ENCODE data around the gene BIVM. TPM values are rescaled to one million over a fixed set of nuclear protein-coding genes. Genes with fewer than 3 reads are reported as not detected.

The BIVM gene
- total RNA-seq, 4 donors from 2014 or later, result 16.2 to 19.5 (median 16.7) TPM

- 76% methylated on average over 1 of the region's 1 CpG for WGBS
- Histone ChIP-seq H3K9me3 (no peaks in the 10 kb centered on the region), H3K4me3 (no peak overlapping the region), H3K27me3 (no peaks in the 10 kb centered on the region), H3K27ac (replicated peaks in 1 of 4) (no peak overlapping the region), H3K36me3 (peaks cover 0 to 9% (median 5%) of the 10 kb centered on the region in 4 donors), H3K4me1 (no peaks in the 10 kb centered on the region)
- intact Hi-C loops (cut with DNase I), result no loop called here
- no peak for DNase-seq (ENCODE audit: extremely low spot score)
- no peak for TF ChIP-seq POLR2A (IDR thresholded peaks at IDR 0.05; ENCODE audit: low read depth)
- TF ChIP-seq, protein P1, sequence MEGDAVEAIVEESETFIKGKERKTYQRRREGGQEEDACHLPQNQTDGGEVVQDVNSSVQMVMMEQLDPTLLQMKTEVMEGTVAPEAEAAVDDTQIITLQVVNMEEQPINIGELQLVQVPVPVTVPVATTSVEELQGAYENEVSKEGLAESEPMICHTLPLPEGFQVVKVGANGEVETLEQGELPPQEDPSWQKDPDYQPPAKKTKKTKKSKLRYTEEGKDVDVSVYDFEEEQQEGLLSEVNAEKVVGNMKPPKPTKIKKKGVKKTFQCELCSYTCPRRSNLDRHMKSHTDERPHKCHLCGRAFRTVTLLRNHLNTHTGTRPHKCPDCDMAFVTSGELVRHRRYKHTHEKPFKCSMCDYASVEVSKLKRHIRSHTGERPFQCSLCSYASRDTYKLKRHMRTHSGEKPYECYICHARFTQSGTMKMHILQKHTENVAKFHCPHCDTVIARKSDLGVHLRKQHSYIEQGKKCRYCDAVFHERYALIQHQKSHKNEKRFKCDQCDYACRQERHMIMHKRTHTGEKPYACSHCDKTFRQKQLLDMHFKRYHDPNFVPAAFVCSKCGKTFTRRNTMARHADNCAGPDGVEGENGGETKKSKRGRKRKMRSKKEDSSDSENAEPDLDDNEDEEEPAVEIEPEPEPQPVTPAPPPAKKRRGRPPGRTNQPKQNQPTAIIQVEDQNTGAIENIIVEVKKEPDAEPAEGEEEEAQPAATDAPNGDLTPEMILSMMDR (IDR thresholded peaks at IDR 0.05), result no peak
- TF ChIP-seq EP300 (IDR thresholded peaks at IDR 0.05), result no peak
- no peak for TF ChIP-seq POLR2AphosphoS5 (IDR thresholded peaks at IDR 0.05)
These were observed 37.8 kb upstream of the BIVM start for GRCh38 chr13:102761071-102761470.

GRCh38 chr13:102763741-102764140 is 35.2 kb upstream of the BIVM start:
- Histone ChIP-seq H3K27ac (replicated peaks in 1 of 4) (no peak overlapping the region), H3K27me3 (no peaks in the 10 kb centered on the region), H3K9me3 (no peaks in the 10 kb centered on the region), H3K4me3 (no peak overlapping the region), H3K4me1 (no peaks in the 10 kb centered on the region), H3K36me3 (peaks cover 0 to 26% (median 9%) of the 10 kb centered on the region in 4 donors)
- intact Hi-C loops (cut with DNase I), result no loop called here
- WGBS, result 86% methylated on average over 1 of the region's 1 CpG
- DNase-seq (ENCODE audit: extremely low spot score), result no peak
- TF ChIP-seq POLR2A (IDR thresholded peaks at IDR 0.05; ENCODE audit: low read depth) (no peak), EP300 (IDR thresholded peaks at IDR 0.05) (no peak), POLR2AphosphoS5 (IDR thresholded peaks at IDR 0.05) (no peak)
- TF ChIP-seq, protein P1 (IDR thresholded peaks at IDR 0.05), result no peak

GRCh38 chr13:102768909-102769308 is 30.0 kb upstream of the BIVM start:
- Histone ChIP-seq H3K27me3 (no peaks in the 10 kb centered on the region), H3K36me3 (peaks cover 0 to 26% (median 9%) of the 10 kb centered on the region in 4 donors), H3K27ac (replicated peaks in 1 of 4) (no peak overlapping the region), H3K4me1 (peaks cover 6 to 14% (median 9%) of the 10 kb centered on the region in 4 donors), H3K9me3 (no peaks in the 10 kb centered on the region), H3K4me3 (no peak overlapping the region)
- intact Hi-C loops (cut with DNase I), result no loop called here
- WGBS, result 49% methylated on average over 2 of the region's 2 CpGs
- no peak for DNase-seq (ENCODE audit: extremely low spot score)
- TF ChIP-seq, protein P1 (IDR thresholded peaks at IDR 0.05), result no peak
- no peak for TF ChIP-seq EP300 (IDR thresholded peaks at IDR 0.05)
- no peak for TF ChIP-seq POLR2AphosphoS5 (IDR thresholded peaks at IDR 0.05)
- TF ChIP-seq POLR2A (IDR thresholded peaks at IDR 0.05; ENCODE audit: low read depth), result no peak

DNA sequence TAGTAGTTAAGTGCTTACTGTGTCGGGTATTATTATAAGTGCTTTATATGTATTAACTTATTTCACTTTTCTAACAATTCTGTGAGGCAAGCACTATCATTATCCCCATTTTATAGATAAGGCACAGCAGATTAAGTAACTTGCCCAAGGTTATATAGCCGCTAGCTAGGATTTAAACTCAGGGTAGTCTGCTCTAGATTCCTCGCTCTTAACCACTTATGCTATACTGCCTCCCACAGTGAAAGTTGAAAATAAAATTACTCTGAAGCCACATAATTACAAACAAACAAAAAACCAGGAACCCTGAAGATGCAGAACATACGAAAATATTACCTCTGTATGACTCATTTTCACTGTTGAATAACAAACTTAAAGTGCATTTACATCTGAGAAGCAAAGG is 29.2 kb upstream of the BIVM start:
- DNase-seq (ENCODE audit: extremely low spot score), result no peak
- Histone ChIP-seq H3K36me3 (peaks cover 0 to 26% (median 9%) of the 10 kb centered on the region in 4 donors), H3K27ac (replicated peaks in 1 of 4) (no peak overlapping the region), H3K4me3 (no peak overlapping the region), H3K27me3 (no peaks in the 10 kb centered on the region), H3K9me3 (no peaks in the 10 kb centered on the region), H3K4me1 (peaks cover 11 to 21% (median 14%) of the 10 kb centered on the region in 4 donors)
- intact Hi-C loops (cut with DNase I), result loop anchor here (5.0 kb wide), 1 partner anchor 78 kb away; the partner anchor contains the start of gene ERCC5
- 86% methylated on average over 4 of the region's 4 CpGs for WGBS
- TF ChIP-seq, protein P1 (IDR thresholded peaks at IDR 0.05), result no peak
- TF ChIP-seq EP300 (IDR thresholded peaks at IDR 0.05) (no peak), POLR2A (IDR thresholded peaks at IDR 0.05; ENCODE audit: low read depth) (no peak), POLR2AphosphoS5 (IDR thresholded peaks at IDR 0.05) (no peak)

DNA sequence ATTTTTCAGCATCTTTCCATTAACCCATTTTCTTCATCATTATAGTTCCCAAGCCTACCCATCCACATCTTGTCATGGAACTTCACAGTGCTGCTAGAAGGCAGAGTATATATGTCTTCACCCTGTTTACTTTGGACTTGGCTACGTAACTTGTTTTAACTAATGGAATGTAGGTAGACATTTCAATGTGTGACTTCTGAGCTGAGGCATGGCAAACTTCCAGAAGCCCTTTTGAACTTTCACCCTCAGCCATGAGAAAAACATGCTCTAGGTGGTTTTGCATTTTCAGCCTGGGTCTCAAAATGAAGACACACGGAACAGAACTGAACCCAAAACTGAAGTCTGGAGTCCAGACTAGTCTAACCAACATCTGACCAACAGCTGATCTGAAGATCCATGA is 28.5 kb upstream of the BIVM start:
- H3K4me1 ChIP-seq, result peaks cover 11 to 21% (median 14%) of the 10 kb centered on the region in 4 donors
- peaks cover 0 to 23% (median 8%) of the 10 kb centered on the region in 4 donors for H3K36me3 ChIP-seq
- no peak overlapping the region for H3K27ac ChIP-seq (replicated peaks in 1 of 4)
- H3K27me3 ChIP-seq, result no peaks in the 10 kb centered on the region
- no peaks in the 10 kb centered on the region for H3K9me3 ChIP-seq
- no peak for DNase-seq (ENCODE audit: extremely low spot score)
- no peak for TF ChIP-seq EP300 (IDR thresholded peaks at IDR 0.05)
- no peak for TF ChIP-seq POLR2A (IDR thresholded peaks at IDR 0.05; ENCODE audit: low read depth)
- TF ChIP-seq, protein P1 (IDR thresholded peaks at IDR 0.05), result no peak
- TF ChIP-seq POLR2AphosphoS5 (IDR thresholded peaks at IDR 0.05), result no peak
- no peak overlapping the region for H3K4me3 ChIP-seq
- intact Hi-C loops (cut with DNase I), result loop anchor here (5.0 kb wide), 1 partner anchor 77 kb away; the partner anchor contains the start of gene ERCC5
- WGBS, result 87% methylated on average over 2 of the region's 2 CpGs

All from esophagus muscularis mucosa (tissue), 4 donors.